ENCODE measurements around the gene NCK1. TPM values are rescaled to one million over a fixed set of nuclear protein-coding genes. Genes with fewer than 3 reads are reported as not detected.

The NCK1 gene
- total RNA-seq, 4 donors from 2014 or later: 11.9 to 48.7 (median 33.5) TPM

DNA sequence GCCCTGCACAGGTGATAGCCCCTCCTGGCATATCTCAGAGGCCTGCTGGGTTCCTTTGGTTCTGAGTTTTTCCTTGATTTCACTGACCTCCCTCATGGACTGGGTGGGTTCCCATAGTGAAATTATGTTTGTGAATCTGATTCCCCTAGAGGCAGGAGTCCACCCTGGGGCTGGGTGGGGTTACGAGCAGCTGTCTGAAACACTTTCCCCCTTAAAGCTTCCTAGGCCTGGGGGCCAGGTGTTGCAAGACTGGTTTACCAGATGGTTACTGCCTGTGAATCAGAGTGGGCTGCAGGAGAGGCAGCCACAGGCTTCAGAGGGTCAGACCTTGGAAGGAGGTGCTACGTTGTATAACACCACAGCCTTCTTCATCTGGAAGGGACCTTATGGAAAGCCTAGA, 130.1 kb downstream of the NCK1 start:
- DNase-seq: no peak
- no peaks in the 10 kb centered on the region for H3K36me3 ChIP-seq
- H3K4me1 ChIP-seq: peaks cover 0 to 18% (median 0%) of the 10 kb centered on the region in 4 donors
- no peaks in the 10 kb centered on the region for H3K27me3 ChIP-seq
- TF ChIP-seq, protein P1, sequence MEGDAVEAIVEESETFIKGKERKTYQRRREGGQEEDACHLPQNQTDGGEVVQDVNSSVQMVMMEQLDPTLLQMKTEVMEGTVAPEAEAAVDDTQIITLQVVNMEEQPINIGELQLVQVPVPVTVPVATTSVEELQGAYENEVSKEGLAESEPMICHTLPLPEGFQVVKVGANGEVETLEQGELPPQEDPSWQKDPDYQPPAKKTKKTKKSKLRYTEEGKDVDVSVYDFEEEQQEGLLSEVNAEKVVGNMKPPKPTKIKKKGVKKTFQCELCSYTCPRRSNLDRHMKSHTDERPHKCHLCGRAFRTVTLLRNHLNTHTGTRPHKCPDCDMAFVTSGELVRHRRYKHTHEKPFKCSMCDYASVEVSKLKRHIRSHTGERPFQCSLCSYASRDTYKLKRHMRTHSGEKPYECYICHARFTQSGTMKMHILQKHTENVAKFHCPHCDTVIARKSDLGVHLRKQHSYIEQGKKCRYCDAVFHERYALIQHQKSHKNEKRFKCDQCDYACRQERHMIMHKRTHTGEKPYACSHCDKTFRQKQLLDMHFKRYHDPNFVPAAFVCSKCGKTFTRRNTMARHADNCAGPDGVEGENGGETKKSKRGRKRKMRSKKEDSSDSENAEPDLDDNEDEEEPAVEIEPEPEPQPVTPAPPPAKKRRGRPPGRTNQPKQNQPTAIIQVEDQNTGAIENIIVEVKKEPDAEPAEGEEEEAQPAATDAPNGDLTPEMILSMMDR (IDR thresholded peaks at IDR 0.05): no peak
- no peak for TF ChIP-seq POLR2A (IDR thresholded peaks at IDR 0.05)
- H3K4me3 ChIP-seq: no peak overlapping the region
- no peaks in the 10 kb centered on the region for H3K9me3 ChIP-seq
- no peak overlapping the region for H3K27ac ChIP-seq

DNA sequence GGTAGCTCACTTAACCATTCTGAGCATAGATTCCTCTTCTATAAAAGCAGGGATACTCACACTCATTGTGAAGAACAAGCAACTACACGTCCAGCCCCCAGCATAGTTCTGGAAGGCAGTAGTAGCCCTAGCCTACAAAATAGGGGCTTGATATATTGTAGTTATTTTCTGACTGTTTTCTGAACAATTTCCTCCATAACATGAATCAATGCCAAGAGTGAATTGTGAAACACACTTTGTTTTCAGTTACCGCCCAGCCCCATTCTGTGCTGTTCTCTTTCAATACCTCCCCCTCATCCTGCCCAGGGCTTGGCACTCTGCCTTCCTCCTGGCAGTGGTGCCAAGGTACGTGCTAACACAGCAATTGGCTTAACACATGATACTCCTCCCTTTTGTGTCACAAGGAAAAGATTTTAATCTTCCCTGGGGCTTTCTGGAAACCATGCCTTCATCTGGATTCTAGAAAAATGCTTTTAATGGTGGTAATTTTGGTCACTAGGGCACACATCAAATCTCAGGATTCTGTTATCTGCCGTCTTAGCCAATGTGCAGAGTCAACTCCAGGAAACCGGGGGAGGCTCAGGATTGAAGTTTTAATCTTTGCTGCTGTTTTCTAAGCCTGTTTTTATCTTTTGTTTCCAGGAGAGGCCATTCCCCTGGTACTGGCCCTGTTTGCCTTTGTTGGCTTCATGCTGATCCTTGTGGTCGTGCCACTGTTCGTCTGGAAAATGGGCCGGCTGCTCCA, 132.9 kb downstream of the NCK1 start:
- peaks cover 0 to 18% (median 0%) of the 10 kb centered on the region in 4 donors for H3K4me1 ChIP-seq
- no peaks in the 10 kb centered on the region for H3K9me3 ChIP-seq
- H3K36me3 ChIP-seq: no peaks in the 10 kb centered on the region
- peak overlapping the region in 3 of 4 donors; percentile 63 to 72 (median 68) for H3K27ac ChIP-seq
- H3K27me3 ChIP-seq: no peaks in the 10 kb centered on the region
- peak in 2 of 3 donors; percentile 84 to 87 for DNase-seq
- TF ChIP-seq POLR2A (IDR thresholded peaks at IDR 0.05): no peak
- TF ChIP-seq, protein P1 (IDR thresholded peaks at IDR 0.05): no peak
- H3K4me3 ChIP-seq: no peak overlapping the region

DNA sequence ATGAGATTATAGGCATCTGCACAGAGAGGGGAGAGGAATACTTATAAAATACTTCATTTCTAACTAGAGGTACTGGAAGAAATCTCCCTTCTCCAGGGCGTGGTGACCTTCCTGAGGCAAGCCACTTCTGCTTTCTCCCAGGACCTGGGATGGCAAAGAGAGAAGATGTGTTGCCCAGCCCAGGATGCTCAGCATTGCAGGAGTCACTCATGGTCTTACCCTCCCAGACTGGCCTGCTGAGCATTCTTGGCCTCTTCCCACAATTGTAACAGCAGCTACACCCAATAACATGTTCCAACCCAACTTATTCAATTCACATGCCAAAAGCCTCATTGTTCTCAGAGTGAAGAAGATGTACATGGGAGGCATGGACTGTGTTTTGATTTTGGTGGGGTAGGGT, 133.6 kb downstream of the NCK1 start:
- Histone ChIP-seq H3K4me3 (no peak overlapping the region), H3K27ac (peak overlapping the region in 3 of 4 donors; percentile 63 to 72 (median 68)), H3K27me3 (no peaks in the 10 kb centered on the region), H3K4me1 (peaks cover 0 to 18% (median 0%) of the 10 kb centered on the region in 4 donors), H3K36me3 (no peaks in the 10 kb centered on the region), H3K9me3 (no peaks in the 10 kb centered on the region)
- TF ChIP-seq, protein P1 (IDR thresholded peaks at IDR 0.05): no peak
- TF ChIP-seq POLR2A (IDR thresholded peaks at IDR 0.05): no peak
- no peak for DNase-seq

Other genes with a start within 250 kb of the NCK1 start
- gene STAG1, start 109.8 kb upstream of the NCK1 start, total RNA-seq: 10 to 100 TPM; 22.6 to 91.6 (median 35.2) TPM
- 1 to 10 TPM in 3 of 4 donors, not detected in 1; 1.9 to 2.8 (median 2.7) TPM for gene SLC35G2, start 43.1 kb upstream of the NCK1 start, total RNA-seq
- gene IL20RB, start 95.8 kb downstream of the NCK1 start, total RNA-seq: 1 to 10 TPM in 2 of 4 donors, under 1 TPM in 2; 0.54 to 1.7 (median 0.81) TPM